ENCODE data around the gene SESTD1.
"Not testable (repeated sequence)": the region's sequence is repeated elsewhere in the genome, so short reads cannot be mapped to it uniquely, and the experiment has no call there.

SESTD1 gene

DNA sequence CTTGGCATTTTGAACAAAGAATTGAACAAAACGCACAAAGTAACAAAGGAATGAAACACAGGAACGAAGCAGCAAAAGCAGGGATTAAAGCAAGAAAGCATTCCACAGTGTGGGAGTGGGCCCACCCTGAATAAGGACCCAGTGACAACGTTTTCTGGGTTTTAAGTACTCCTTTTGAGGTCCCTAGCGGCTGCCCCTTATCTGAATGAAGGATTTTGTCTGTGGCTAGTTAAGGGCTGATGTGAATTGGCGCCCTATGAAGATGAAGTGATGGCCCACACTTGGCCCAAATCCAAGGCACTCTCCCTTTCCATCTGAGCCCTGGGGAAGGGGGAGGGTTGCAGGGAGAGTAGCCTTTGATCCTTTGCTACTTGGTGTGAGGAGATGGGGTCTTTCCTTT lies 206.9 kb downstream of the SESTD1 start:
- H3K4me3 Mint-ChIP-seq: no peak overlapping the region
- no peaks in the 10 kb centered on the region for H3K36me3 Mint-ChIP-seq (ENCODE audit: low read depth)
- TF ChIP-seq, protein P1, sequence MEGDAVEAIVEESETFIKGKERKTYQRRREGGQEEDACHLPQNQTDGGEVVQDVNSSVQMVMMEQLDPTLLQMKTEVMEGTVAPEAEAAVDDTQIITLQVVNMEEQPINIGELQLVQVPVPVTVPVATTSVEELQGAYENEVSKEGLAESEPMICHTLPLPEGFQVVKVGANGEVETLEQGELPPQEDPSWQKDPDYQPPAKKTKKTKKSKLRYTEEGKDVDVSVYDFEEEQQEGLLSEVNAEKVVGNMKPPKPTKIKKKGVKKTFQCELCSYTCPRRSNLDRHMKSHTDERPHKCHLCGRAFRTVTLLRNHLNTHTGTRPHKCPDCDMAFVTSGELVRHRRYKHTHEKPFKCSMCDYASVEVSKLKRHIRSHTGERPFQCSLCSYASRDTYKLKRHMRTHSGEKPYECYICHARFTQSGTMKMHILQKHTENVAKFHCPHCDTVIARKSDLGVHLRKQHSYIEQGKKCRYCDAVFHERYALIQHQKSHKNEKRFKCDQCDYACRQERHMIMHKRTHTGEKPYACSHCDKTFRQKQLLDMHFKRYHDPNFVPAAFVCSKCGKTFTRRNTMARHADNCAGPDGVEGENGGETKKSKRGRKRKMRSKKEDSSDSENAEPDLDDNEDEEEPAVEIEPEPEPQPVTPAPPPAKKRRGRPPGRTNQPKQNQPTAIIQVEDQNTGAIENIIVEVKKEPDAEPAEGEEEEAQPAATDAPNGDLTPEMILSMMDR (IDR thresholded peaks at IDR 0.05): no peak
- DNase-seq: no peak
- peaks cover 22% of the 10 kb centered on the region for H3K4me1 Mint-ChIP-seq
- H3K27ac Mint-ChIP-seq: peak overlapping the region; percentile 91
- peaks cover 3% of the 10 kb centered on the region for H3K9me3 Mint-ChIP-seq
- H3K27me3 Mint-ChIP-seq (ENCODE audit: low read depth, poor library complexity): no peaks in the 10 kb centered on the region

DNA sequence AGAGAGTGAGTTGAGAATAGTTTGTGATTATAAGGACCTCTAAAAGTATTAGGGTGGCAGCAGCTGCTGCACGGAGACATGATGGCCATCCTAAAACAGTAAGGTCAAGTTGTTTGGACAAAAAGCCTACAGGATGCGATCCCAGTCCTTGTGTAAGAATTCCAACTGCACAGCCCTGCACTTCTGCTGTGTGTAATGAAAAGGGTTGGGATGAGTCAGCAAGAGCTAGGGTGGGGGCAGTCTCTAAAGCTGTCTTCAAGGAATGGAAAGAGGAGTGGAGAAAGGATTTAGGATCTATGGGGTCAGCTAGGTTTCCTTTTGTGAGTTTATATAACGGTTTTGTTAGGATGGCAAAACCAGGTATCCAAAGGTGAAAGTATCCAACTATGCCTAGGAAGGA lies 211.1 kb downstream of the SESTD1 start:
- not testable (repeated sequence) for DNase-seq; H3K27me3 Mint-ChIP-seq (ENCODE audit: low read depth, poor library complexity); H3K27ac Mint-ChIP-seq; H3K36me3 Mint-ChIP-seq (ENCODE audit: low read depth); H3K4me3 Mint-ChIP-seq; H3K9me3 Mint-ChIP-seq
- peaks cover 11% of the 10 kb centered on the region for H3K4me1 Mint-ChIP-seq
